ENCODE results near the gene ASPDH.
"Not testable (repeated sequence)": the region's sequence is repeated elsewhere in the genome, so short reads cannot be mapped to it uniquely, and the experiment has no call there.

Gene ASPDH

GRCh38 chr19:50547385-50548190, 33.9 kb upstream of the ASPDH start:
- DNase-seq (ENCODE audit: low read depth), result no peak

- no peak for DNase-seq (ENCODE audit: low read depth)
These were observed 33.0 kb upstream of the ASPDH start for GRCh38 chr19:50546527-50547221.

GRCh38 chr19:50542943-50543342, 29.2 kb upstream of the ASPDH start:
- DNase-seq (ENCODE audit: low read depth), result no peak

- DNase-seq (ENCODE audit: low read depth), result peak; percentile 53
These were observed 24.1 kb upstream of the ASPDH start for GRCh38 chr19:50537769-50538230.

- DNase-seq (ENCODE audit: low read depth), result no peak
These were observed 23.6 kb upstream of the ASPDH start for GRCh38 chr19:50537306-50537685.

GRCh38 chr19:50536662-50537305, 23.1 kb upstream of the ASPDH start:
- DNase-seq (ENCODE audit: low read depth), result no peak

- no peak for DNase-seq (ENCODE audit: low read depth)
These were observed 22.0 kb upstream of the ASPDH start for GRCh38 chr19:50535672-50536187.

GRCh38 chr19:50534478-50534877, 20.8 kb upstream of the ASPDH start:
- no peak for DNase-seq (ENCODE audit: low read depth)

GRCh38 chr19:50532952-50533351, 19.2 kb upstream of the ASPDH start:
- DNase-seq (ENCODE audit: low read depth), result no peak

- no peak for DNase-seq (ENCODE audit: low read depth)
These were observed 17.5 kb upstream of the ASPDH start for GRCh38 chr19:50531171-50531612.

- DNase-seq (ENCODE audit: low read depth), result not testable (repeated sequence)
These were observed 14.3 kb upstream of the ASPDH start for GRCh38 chr19:50528052-50528451.

- DNase-seq (ENCODE audit: low read depth), result no peak
These were observed 9.2 kb upstream of the ASPDH start for GRCh38 chr19:50522881-50523280.

- no peak for DNase-seq (ENCODE audit: low read depth)
These were observed 7.2 kb upstream of the ASPDH start for GRCh38 chr19:50520822-50521465.

- no peak for DNase-seq (ENCODE audit: low read depth)
These were observed 5.4 kb upstream of the ASPDH start for GRCh38 chr19:50519006-50519575.

GRCh38 chr19:50518091-50519005, 4.6 kb upstream of the ASPDH start:
- no peak for DNase-seq (ENCODE audit: low read depth)

- DNase-seq (ENCODE audit: low read depth), result no peak
These were observed 4.0 kb upstream of the ASPDH start for GRCh38 chr19:50517704-50518075.

- DNase-seq (ENCODE audit: low read depth), result no peak
These were observed 3.4 kb upstream of the ASPDH start for GRCh38 chr19:50516964-50517703.

- DNase-seq (ENCODE audit: low read depth), result no peak
These were observed 2.7 kb upstream of the ASPDH start for GRCh38 chr19:50516456-50516855.

- DNase-seq (ENCODE audit: low read depth), result no peak
These were observed 1.5 kb upstream of the ASPDH start for GRCh38 chr19:50515168-50515561.

All from stimulated activated CD8-positive, alpha-beta memory T cell treated with anti-CD3 and anti-CD28 coated beads, Interleukin-7, amount 100 ng/mL, for 24 hours (primary cell).